Endothelial cell (in vitro differentiated cells): ENCODE results near the gene KIF16B. TPM values are rescaled to one million over a fixed set of nuclear protein-coding genes. Genes with fewer than 3 reads are reported as not detected.
A peak's percentile ranks its signal among the peaks of the same experiment; 100 is the strongest.
"Not testable (repeated sequence)": the region's sequence is repeated elsewhere in the genome, so short reads cannot be mapped to it uniquely, and the experiment has no call there.

ENCODE experiments used
- DNase-seq: peaks from one replicate; pipeline ENCODE4 v3.0.0; 2021; ENCODE audit warnings: low spot score
- H3K27ac Mint-ChIP-seq: one replicate; pipeline ENCODE4 v1.8.0; 2021; ENCODE audit warnings: mixed read lengths, inconsistent platforms; ENCODE audit not compliant: unreplicated experiment
- H3K27me3 Mint-ChIP-seq: one replicate; pipeline ENCODE4 v1.8.0; 2021; ENCODE audit warnings: mild to moderate bottlenecking, moderate library complexity, mixed read lengths, inconsistent platforms; ENCODE audit not compliant: unreplicated experiment
- H3K36me3 Mint-ChIP-seq: one replicate; pipeline ENCODE4 v1.8.0; 2021; ENCODE audit warnings: mild to moderate bottlenecking, low read depth, mixed read lengths, inconsistent platforms; ENCODE audit not compliant: unreplicated experiment
- H3K4me1 Mint-ChIP-seq: one replicate; pipeline ENCODE4 v1.8.0; 2021; ENCODE audit warnings: mild to moderate bottlenecking, mixed read lengths, inconsistent platforms; ENCODE audit not compliant: unreplicated experiment
- H3K4me3 Mint-ChIP-seq: one replicate; pipeline ENCODE4 v1.8.0; 2021; ENCODE audit warnings: mild to moderate bottlenecking, mixed read lengths, inconsistent platforms; ENCODE audit not compliant: unreplicated experiment
- H3K9me3 Mint-ChIP-seq: one replicate; pipeline ENCODE4 v1.8.0; 2021; ENCODE audit warnings: mixed read lengths, inconsistent platforms; ENCODE audit not compliant: unreplicated experiment
- CTCF ChIP-seq: fragments of 200-600 bp; sonication (generic); IDR thresholded peaks from one replicate; pipeline ENCODE4 v1.5.0; 2021; ENCODE audit warnings: antibody characterized with exemption; ENCODE audit not compliant: unreplicated experiment
- total RNA-seq: library from RNA; stranded (reverse); fragmentation: NEBNext Ultra II Directional; extraction: Animal tissue kit (Norgen Biotek cat#: 25700); gene quantifications from one replicate; pipeline ENCODE4 v1.2.1, GENCODE V29; 2021; ENCODE audit not compliant: unreplicated experiment

KIF16B gene
- total RNA-seq, 1 donor from 2014 or later = 10.5 TPM

DNA sequence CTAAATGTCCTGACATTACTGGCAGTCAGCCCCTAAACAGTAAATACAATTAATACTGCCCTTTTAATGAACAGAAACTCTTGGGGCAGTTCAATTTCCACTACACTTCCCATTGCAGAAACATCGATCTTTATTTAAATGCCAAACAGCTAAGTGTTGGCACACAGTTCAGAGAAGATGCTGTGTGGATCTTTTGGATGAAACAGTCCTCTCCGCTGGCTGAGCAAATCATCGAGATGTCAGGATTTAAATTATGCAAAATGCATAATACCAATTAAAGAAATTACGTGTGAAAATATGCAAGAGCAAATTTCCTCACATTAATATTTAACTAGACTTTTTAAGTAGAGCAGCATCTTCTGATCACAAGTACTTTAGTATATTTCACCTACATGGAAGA is 132.6 kb downstream of the KIF16B start:
- TF ChIP-seq CTCF = no peak
- Mint-ChIP-seq H3K36me3 (peaks cover 6% of the 10 kb centered on the region), H3K27me3 (peaks cover 2% of the 10 kb centered on the region), H3K9me3 (no peaks in the 10 kb centered on the region), H3K4me3 (no peak overlapping the region), H3K27ac (no peak overlapping the region), H3K4me1 (no peaks in the 10 kb centered on the region)
- DNase-seq = no peak

- not testable (repeated sequence) for H3K27me3 Mint-ChIP-seq
Measured at GRCh38 chr20:16439540-16439939, 133.7 kb downstream of the KIF16B start.

DNA sequence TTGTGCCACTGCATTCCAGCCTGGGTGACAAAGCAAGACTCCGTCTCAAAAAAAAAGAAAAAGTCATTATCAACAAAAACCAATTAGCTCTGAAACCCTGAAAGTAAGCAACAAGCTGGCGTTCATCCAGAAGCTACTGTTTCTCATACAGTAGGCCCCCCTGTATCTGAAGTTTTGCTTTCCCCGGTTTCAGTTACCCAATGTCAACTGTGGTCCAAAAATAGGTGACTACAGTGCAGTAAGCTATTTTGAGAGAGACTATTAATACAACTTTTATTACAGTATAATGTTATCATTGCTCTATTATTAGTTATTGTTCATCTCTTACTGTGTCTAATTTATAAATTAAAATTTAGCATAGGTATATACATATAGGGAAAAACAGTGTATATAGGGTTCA is 135.1 kb downstream of the KIF16B start:
- Mint-ChIP-seq H3K4me1 (no peaks in the 10 kb centered on the region), H3K36me3 (peaks cover 6% of the 10 kb centered on the region), H3K27me3 (peaks cover 2% of the 10 kb centered on the region), H3K27ac (no peak overlapping the region), H3K9me3 (no peaks in the 10 kb centered on the region), H3K4me3 (no peak overlapping the region)
- no peak for TF ChIP-seq CTCF
- DNase-seq = no peak

More at GRCh38 chr20:16439540-16439939, 133.7 kb downstream of the KIF16B start:
- DNase-seq, H3K4me1 Mint-ChIP-seq, H3K9me3 Mint-ChIP-seq, H3K27ac Mint-ChIP-seq, H3K36me3 Mint-ChIP-seq, H3K4me3 Mint-ChIP-seq: not testable (repeated sequence)

DNA sequence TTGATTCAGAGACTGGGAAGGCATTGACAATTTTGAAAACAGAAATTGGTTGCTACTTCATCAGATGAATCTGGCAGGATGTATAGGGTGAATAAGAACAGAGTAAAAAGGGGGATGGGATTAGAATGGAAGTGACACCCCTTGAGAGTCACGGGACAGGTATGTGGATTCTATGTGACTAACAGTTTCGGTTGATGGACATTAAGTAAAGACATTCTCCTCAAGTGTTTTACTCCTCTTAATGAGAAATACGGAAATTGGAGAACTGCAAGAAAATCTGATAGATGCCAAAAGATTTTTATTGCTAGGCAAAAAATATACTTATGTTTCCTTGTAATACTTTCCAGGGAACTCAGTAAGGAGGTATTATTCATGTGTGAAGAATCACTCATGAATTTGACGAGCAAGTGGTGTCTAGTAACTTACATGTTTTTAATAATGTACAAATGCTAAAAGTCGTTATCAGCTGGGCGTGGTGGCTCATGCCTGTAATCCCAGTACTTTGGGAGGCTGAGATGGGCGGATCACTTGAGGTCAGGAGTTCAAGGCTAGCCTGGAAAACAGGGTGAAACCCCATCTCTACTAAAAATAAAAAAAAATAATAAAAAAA is 135.8 kb downstream of the KIF16B start:
- no peak for TF ChIP-seq CTCF
- Mint-ChIP-seq H3K4me1 (no peaks in the 10 kb centered on the region), H3K27ac (no peak overlapping the region)

DNA sequence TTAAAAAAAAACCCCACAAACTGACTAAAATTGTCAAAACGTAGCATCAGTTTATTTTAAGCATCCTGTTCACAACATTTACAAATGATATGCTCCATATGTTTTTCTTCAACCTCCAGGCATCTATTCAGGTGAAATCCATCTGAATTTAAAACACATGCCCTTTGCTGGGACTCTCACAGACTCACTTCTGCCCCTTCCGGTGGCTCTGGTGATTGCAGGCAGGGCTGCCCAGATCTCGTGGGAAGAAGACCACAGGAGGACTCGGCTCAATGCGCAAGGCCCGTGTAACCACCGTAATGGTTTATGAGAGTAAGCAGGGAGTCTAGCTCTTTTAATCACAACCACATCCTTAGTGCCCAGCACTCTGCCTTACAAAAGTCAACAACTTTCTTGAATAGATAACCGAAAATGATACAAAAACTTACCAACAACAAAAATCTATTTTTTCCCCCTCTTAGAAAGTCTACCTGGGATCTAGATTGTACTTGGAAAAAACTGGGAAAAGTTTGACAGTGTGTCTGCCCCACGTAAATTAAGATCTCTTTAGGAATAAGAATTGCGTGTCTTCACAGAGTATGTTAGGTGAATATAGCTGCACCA is 139.1 kb downstream of the KIF16B start:
- no peak overlapping the region for H3K4me3 Mint-ChIP-seq
- no peaks in the 10 kb centered on the region for H3K4me1 Mint-ChIP-seq
- H3K9me3 Mint-ChIP-seq = no peaks in the 10 kb centered on the region
- peak; percentile 79 for DNase-seq
- peak; percentile 78 for TF ChIP-seq CTCF
- H3K27me3 Mint-ChIP-seq = peaks cover 2% of the 10 kb centered on the region
- H3K27ac Mint-ChIP-seq = no peak overlapping the region
- H3K36me3 Mint-ChIP-seq = peaks cover 3% of the 10 kb centered on the region

More for the DNA sequence above, 135.8 kb downstream of the KIF16B start:
- no peak for DNase-seq
- Mint-ChIP-seq H3K36me3 (peaks cover 6% of the 10 kb centered on the region), H3K27me3 (peaks cover 2% of the 10 kb centered on the region), H3K9me3 (no peaks in the 10 kb centered on the region), H3K4me3 (no peak overlapping the region)
